Stimulated activated CD8-positive, alpha-beta memory T cell treated with anti-CD3 and anti-CD28 coated beads, Interleukin-7, amount 100 ng/mL, for 4 hours (primary cell): Measurements from ENCODE around the gene SLC24A2.
"Not testable (repeated sequence)": the region's sequence is repeated elsewhere in the genome, so short reads cannot be mapped to it uniquely, and the experiment has no call there.

ENCODE experiments used
- DNase-seq, 2 donors: peaks; one replicate each; pipeline ENCODE4 v3.0.0-alpha.2; 2020; ENCODE audit warnings: low read depth in 2 of 2

The SLC24A2 gene

DNA sequence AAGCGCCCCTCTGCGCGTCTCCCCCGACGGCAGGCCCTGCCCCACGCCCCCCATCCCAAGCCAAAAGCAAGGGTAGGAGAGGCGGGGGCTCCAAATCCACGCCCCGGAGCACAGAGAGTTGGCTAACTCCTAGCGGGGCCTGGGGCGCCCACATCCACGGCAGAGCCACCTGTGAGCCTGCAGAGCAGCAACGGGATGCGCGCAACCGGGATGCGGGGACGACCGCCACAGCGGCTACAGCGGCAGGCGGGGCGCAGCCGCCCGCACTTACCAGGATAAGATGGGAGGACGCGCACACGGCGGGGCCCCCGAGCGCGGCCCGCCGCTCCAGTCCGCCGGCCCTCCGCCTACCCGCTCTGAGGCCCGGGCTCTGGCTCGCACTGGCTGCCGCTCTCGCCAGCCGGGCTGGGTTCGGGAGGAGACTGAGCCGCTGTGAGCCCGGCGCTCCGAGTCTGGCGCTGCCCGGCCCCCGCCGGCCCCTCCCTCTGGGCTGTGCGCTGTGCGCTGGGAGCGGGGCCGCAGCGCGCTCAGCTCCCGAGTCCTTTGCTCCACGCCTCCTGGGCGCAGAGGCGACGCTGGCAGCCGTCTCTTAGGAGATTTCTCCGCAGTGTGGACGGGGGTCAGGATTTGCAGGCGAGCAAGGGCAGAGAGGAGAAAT is at the start of gene SLC24A2:
Gene SLC24A2 (minus strand): TSS at position 424 of the 658 bp plus-strand sequence.
- DNase-seq, result no peak

DNA sequence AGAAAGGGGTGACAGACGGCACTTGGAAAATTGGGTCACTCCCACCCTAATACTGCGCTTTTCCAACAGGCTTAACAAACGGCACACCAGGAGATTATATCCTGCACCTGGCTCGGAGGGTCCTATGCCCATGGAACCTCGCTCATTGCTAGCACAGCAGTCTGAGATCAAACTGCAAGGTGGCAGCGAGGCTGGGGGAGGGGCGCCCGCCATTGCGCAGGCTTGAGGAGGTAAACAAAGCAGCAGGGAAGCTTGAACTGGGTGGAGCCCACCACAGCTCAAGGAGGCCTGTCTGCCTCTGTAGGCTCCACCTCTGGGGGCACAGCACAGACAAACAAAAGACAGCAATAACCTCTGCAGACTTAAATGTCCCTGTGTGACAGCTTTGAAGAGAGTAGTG is 44.5 kb upstream of the SLC24A2 start:
- not testable (repeated sequence) for DNase-seq

DNA sequence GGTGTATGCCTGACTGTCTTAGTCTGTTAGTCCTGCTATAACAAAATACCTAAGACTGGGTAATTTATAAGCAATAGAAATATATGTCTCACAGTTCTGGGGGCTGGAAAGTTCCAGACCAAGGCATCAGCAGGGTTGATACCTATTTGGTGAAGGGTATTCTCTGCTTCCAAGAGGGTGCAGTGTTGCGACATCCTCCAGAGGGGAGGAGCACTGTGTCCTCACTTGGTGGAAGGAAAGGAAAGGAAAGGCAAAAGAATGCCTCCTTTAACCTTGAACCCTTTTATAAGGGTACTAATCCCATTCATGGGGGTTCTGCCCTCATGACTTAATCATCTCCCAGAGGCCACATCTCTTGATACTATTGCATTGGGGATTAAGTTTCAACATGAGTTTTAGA is 42.0 kb upstream of the SLC24A2 start:
- no peak for DNase-seq

DNA sequence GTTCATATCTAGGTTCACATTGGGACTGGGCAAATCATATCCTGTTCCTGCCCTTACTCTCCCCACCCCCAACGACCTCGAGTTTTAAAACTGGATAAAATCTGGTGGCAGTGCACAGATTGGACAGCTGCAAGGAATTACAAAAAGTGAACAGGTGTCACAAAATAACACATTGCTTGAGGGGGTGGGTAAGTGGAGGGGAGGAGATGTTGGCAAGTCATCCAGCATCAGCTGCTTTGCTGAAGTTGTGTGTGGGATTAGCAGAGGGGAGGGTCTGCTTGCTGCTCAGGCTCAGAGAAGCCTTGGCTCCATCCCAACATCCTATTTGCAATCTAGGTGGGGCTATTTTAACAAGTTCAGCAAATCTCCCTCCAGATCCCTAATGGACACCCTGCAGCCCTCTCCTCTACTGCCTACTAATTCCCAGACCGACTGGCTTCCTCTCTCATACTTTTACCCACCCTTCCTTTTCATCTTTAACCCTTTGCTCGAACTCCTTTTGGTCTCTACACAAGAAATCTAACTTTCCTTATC is 39.8 kb upstream of the SLC24A2 start:
- no peak for DNase-seq

DNA sequence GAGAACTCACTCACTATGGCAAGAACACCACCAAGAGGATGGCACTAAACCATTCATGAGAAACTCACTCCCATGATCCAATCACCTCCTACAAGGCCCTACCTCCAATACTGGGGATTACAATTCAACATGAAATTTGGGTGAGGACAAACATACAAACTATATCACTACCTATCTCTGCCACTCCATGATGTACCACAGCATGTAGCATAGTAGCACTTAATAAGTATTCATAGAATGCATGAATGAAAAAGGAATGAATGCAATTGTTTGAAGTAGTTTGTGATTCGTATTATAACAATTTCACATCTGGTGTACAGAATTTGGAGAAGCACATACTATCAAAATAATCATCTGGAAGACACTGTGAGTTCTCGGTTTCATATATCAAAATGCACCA is 27.9 kb upstream of the SLC24A2 start:
- DNase-seq, result no peak

DNA sequence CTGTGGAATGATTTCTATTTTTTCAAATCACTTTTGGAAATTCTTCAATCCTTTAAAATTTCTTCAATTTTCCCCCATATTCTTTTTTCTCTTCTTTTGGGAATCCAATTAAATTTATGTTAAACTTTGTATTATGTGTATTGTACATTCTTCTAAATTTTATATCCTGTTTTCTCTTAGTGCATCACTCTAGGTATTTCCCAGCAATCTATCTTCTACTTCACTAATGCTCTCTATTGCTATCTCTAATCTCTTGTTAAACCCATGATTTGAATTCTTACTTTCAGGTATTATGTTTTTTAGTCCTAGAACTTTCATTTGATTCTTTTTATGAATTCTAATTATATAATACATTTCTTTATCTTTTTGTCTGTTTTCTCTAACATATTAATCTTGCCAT is 23.4 kb upstream of the SLC24A2 start:
- DNase-seq, result no peak

DNA sequence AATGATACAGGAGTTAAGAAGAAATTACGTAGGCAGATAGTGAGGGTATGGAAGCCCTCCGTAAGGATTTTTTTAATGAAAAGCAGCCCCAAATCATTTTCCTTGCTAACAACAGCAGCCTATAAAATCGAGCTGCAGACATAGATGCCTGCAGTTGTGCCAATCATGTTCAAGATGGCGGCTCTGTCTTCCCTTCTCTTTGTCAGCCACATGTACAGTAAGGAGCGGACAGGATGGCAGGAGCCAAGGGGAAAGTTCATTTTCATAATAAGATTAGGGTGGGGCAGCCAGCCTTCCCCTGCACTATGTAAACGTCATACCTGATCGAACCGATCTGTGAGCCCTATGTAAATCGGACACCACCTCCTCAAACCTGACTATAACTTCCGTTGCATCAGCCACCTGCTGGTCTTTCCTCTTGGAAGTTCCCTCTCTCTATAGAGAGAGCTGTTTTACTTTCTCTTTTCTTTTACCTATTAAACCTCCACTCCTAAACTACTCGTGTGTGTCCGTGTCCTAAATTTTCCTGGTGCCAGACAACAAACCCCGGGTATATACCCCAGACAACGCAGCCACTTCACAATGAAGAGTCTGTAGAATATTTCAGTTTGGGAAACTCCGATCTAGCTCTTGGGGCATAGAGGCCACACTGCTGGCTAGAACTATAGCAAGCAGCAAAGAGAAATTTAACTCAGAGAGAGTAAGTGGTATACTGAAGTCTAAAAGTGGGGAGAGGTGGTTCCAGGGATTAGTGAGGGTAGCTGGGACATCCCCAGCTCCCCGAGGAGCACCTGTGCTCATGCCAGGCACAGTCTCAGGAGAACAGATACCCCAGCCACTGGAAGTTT is 20.8 kb upstream of the SLC24A2 start:
- DNase-seq, result no peak

DNA sequence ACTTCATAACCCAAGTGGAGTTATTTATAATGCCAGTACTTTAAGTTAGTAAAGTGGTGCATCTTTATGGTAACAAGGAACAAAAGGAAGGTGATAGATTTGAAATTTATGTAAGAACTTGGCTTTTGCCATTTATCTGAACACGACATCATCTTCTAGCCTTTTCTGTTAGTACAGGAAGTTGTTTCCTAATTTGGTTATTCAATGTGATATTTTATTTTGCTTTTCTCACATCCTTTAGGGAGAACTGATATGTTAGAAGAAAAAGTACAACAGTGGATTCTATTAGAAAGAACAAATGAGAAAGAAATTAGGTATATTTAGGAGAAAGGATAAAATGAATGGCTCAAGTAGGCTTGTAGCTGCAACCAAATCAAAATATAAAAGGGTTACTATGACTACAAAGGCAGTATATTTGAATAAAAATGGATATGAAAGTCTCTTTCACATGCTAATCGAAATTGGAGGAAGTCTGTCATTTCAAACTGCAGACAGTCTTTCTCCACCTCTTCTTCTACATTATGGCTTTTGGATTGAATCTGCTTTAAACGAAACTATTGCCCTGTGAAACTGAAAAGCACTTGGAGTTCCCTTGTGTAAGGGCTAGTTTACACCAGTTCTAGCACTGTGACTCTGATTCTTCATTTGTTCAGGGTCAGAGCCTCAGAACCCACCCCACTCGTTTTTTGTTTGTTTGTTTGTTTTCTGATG is 18.5 kb upstream of the SLC24A2 start:
- no peak for DNase-seq

DNA sequence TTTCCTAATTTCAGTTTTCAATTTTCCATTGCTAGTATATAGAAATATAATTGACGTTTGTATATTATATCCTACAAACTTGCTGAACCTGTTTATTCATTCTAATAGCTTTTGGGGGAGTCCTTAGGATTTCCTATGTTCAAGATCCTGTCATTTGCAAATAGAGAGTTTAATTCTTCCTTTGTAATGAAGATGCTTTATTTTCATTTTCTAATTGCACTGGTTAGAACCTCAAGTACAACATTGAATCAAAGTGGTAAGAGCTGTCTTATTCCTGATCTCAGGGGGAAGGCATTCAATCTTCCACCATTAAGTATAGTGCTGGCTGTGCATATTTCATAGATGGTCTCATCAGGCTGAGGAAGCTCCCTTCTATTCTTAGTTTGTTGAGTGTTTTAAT is 15.6 kb upstream of the SLC24A2 start:
- DNase-seq, result no peak

DNA sequence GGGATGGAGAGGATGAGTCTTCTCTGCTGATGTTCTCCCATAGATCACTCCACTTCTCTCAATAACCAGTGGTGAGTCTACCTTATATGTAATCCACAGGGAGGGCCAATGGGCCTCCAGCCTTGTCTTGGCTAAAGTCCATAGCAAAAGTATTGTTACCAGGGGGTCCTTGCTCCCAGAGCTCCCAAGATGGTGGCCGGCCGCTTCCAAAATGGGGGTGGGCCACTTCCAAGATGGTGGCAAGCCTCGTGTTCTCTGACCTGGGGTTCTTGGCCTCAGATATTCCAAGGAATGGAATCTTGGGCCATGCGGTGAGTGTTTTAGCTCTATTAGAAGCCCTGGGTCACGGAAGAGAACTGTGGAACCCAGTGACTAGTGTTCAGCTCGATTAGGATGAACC is 12.0 kb upstream of the SLC24A2 start:
- no peak for DNase-seq

DNA sequence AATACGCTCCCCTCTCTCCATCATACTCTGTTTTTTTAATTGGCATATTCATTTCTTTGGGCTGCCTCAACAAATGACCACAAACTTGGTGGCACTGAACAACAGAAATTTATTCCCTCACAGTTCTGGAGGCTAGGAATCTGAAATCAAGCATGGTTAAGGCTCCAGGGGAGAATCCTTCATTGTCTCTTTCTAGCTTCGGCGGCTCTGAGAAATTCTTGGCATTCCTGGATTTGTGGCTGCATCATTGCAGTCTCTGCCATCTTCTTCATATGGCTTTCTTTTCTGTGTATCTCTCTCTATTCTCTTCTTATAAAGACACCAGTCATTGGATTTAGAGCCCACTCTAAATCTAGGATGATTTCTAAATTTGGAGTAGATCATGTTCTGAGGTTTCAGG is 10.9 kb upstream of the SLC24A2 start:
- DNase-seq, result no peak

DNA sequence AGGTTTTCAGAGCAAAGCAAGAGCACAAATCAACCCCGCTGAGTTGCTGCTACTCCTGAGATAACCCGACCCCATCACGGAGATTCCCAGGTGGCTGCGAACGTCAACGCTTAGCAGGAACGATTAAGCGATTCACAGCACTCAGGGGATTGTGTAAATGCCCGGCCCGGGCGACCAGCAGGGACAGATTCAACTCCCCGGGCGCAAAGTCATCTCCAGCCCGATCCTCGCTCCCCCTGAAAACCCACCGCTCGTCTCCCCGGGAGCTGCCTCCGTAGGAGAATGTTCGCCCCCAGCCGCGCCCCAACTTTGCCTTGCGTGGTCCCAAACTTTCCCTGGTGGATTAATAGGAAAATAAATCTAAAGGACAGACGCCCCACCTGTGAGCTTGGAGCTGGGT is 685 bp downstream of the SLC24A2 start:
- DNase-seq, result no peak

DNA sequence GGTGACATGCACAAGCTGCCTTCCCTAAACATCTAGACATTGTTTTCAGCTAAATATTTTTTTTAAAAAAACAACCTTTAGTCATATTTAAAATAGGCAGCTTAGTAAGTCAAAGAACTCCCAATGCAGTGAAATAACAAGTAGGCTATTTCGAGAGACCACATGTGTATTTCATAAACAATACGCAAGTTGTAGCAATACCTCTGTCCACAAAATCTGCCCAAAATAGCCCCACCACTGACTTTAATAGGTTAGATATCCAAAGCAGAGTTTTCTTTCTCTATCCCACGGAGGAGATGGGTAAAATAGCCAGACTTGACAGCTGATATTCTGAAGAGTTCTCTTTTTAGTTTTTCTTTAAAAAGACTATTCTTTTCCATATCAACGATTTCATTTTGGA is 1.2 kb downstream of the SLC24A2 start:
- no peak for DNase-seq

DNA sequence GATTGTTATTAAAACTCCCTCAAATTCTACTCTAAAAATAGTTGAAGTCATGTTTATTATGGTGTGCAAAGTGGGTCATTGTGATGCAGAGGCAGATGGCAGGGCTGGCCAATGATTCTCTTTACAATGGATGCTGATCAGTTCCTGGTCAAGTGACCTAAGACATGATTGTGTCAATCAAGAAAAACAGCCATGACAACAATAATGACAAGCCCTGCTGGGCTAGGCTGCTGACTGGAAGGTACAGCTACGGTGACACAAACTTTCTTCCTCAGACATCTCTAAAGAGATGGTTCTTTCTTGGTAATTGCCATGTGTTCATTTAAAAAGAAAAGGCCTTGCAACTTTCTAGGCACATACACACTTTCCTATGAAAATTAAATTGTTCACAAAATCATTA is 3.6 kb downstream of the SLC24A2 start:
- no peak for DNase-seq

DNA sequence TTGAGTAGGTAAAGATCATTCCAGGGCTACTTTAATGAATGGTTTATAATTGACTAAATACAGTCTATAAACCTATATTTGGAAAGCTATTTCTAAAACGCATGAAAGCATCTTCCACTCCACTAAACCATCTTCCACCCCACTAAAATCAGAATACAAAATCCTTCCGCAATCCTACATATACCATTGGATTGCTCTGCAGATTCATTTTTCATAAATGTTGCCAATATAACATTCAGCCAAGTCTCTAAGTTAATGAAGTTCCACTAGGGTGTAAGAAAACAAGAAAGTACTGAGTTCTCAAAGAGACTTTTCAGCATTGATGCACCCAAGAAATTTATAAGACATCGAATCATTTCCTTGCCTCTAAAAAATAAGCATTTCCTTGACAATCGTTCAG is 4.7 kb downstream of the SLC24A2 start:
- DNase-seq, result no peak

DNA sequence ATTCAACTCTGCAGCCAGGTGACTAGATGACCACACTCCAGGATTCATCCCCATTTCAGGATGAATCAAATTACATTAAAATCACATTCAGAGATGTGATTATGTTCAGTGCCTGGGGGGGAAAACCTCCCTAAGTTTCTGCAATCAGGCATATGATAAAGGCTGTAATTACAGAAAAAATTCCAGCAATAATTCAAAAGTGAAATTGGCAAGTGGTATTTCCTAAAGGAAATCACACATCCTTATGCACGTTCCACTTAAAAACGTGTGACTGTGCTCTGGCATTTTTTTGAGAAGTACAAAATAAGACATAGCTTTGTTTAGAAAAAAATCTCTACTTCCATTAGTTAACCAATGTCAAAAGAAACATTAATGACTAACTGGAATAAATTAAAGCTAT is 5.3 kb downstream of the SLC24A2 start:
- no peak for DNase-seq

DNA sequence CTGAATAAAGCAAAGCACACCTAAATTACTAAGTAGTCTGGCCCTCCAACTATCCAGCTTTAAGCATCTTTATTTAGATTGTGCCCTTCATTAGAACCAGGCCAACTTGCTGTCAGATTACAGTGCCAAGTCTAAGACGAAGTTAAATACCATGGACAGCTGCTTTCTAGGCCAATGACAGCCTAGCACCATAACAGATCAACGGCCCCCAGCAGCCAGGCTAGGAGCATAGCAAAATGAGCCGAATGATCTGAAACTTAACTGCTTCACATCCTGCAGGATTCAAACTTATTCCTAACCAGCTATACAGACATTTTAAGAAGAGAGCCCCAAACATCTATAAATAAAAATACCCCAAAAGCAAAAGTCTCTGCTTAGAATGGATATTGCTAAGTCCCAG is 6.8 kb downstream of the SLC24A2 start:
- no peak for DNase-seq

DNA sequence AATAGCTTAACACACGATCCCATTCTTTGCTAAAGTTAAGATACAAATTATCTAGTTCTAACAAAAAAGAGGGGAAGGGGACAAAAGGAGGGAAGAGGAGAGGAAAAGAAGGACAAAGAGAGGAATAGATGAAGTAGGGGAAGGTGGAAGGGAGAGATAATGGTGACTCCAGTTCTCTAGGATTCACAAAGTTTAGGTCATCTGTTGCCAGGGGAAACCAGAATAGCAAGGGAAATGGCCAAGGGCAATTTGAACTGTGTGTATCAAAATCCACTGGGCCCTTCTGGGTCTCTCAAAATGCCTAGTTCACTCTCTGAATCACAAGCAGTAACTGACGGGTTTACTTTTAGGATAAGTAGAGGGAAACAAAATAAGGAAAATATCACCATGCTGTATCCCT is 7.6 kb downstream of the SLC24A2 start:
- no peak for DNase-seq

DNA sequence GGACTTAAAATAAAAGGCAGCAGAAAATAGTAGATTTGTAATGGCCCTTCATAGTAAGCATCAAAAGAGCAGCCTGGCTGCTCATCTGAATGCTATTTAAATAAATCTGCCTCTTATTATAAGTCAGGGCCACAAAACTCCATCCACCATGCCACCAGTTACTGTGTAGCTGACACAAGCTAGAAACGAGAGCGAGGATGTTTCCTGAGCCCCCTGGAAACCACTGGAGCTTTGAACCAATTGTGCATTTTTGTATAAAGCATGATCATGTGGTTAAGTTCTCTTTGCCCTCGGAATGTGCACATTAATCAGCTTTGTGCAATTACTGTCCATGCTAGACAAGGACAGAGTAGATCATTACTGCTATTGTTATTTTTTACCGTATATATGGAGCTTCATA is 17.4 kb downstream of the SLC24A2 start:
- no peak for DNase-seq

DNA sequence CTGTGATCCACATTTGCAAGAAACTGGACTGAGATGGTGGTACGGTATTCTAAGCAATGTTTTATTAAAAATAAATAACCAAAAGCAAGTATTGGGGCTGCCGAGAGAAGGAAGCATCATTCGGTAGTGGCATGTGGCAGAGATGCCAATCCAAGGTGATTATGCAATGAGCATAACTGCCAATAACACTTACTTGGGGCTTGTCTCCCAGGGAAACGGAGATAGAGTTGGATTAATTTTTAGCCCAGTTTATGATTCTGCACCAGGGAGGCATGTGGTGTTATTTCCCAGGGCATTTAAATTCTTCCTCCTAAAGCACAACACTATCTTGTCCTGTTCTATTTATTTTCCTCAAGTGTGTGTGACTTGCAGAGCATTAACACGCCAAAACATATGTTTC is 17.9 kb downstream of the SLC24A2 start:
- DNase-seq, result no peak

DNA sequence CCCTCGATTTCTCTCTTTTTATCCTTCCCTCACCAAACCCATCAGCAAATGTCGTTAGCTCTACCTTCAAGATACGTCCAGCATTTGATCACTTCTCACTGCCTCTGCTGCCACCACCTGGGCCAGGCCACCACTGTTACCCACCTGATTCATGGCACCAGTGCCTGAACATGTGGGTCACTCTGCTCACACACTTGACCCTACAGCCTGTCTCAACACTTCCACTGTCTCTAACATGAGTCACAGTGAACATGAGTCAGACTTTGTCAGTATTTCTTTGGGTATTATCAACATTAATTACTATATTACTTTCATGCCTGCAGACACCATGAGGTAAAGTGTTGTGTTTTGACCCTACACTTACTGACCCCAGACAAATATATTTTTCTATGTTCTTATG is 19.6 kb downstream of the SLC24A2 start:
- DNase-seq, result no peak

DNA sequence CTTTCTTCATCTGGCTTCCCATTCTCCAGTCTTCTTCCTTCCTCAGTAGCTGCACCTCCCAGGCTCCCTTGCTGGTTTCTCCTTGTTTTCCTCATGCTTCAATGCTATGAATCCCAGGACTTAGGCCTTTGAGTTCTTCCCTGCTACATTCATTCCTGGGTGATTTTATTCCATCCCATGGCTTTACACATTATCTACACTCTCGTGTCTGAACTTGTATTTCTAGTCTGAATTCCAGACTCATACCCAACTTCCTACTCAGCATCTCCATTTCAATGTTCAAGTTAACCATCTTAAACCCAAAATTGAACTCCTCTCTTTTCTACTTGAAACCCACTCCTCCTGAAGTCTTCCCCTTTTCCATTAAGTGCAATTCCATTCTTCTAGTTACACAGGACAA is 20.0 kb downstream of the SLC24A2 start:
- no peak for DNase-seq

DNA sequence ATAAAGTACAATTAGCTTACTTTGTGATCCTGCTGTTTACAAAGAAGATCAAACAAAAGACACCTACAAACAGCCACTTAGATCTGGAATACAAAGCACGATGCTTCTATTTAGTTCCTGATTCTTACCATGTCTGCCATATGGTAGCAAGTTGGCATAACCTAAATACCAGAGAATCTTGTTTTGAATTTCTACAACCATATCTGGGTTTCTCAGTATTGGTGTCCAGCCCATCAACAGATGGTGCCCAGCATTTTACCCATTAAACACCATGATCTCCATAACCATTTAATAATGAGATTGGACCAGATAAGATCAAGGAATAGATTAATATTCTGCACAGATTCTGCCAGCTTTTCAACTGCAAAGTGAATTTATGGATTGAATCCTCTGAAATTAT is 29.8 kb downstream of the SLC24A2 start:
- DNase-seq, result no peak
